IPS-18a (cell line): ENCODE results near the gene SPTB.

Source experiments
- H3K27ac ChIP-seq: one replicate; pipeline ENCODE4 v1.5.1; 2013; ENCODE audit warnings: low read length
- H3K27me3 ChIP-seq: one replicate; pipeline ENCODE4 v1.6.1; 2013; ENCODE audit warnings: mild to moderate bottlenecking, low read length; ENCODE audit not compliant: control insufficient read depth, insufficient read depth
- H3K36me3 ChIP-seq: one replicate; pipeline ENCODE4 v1.6.1; 2013; ENCODE audit warnings: low read depth, low read length; ENCODE audit not compliant: control insufficient read depth
- H3K4me1 ChIP-seq: one replicate; pipeline ENCODE4 v1.6.1; 2013; ENCODE audit warnings: low read depth, low read length; ENCODE audit not compliant: control insufficient read depth
- H3K4me3 ChIP-seq: one replicate; pipeline ENCODE4 v1.5.1; 2013; ENCODE audit warnings: low read length
- H3K9ac ChIP-seq: one replicate; pipeline ENCODE4 v1.6.1; 2013; ENCODE audit warnings: mild to moderate bottlenecking, low read length, moderate library complexity
- H3K9me3 ChIP-seq: one replicate; pipeline ENCODE4 v1.6.1; 2013; ENCODE audit warnings: low read depth, low read length; ENCODE audit not compliant: control insufficient read depth

The SPTB gene

DNA sequence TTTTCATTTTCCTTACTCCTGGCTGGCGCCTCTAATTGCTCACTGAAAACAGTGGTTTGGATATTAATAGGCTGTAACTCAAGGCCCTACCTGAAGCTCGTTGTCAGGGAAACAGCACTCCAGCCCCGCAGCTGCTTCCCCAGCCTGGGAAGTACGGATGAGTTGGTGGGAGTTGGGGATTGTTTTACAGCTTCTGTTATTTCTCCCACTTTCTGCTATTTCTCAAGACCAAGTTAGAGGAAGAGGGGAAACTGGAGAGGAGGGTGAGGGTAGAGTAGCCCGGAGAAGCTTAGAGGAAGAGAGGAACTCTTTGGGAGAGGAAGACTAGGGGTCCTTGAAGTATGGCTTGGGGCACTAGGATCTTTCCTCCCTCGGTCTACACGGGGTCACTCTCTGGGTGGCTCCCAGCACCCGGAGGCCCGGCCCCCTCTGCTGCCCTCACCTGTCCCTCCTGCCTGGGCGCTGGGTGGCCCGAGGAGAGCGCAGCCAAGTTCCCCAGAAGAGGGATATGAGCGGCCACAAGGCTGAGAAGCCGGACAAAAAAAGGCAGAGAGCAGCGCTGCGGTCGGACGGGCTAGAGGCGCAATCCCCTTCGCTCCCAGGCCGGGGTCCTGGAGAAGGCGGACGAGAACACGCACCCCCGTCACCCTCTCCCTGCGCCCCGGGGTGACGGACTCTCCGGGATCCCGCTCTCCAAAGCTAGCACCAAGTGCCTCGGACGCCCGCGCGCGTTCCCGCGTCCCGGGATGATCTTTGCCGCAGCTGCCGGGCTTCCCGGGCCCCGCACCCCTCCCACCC is 671 bp downstream of the SPTB start:
- H3K27ac ChIP-seq, result no peak overlapping the region
- no peaks in the 10 kb centered on the region for H3K36me3 ChIP-seq
- peaks cover 11% of the 10 kb centered on the region for H3K4me1 ChIP-seq
- peak overlapping the region; percentile 77 for H3K4me3 ChIP-seq
- no peaks in the 10 kb centered on the region for H3K9me3 ChIP-seq
- H3K9ac ChIP-seq, result no peak overlapping the region
- peaks cover 64% of the 10 kb centered on the region for H3K27me3 ChIP-seq

- H3K9ac ChIP-seq, result no peak overlapping the region
- H3K4me3 ChIP-seq, result no peak overlapping the region
- H3K27me3 ChIP-seq, result peaks cover 56% of the 10 kb centered on the region
- H3K27ac ChIP-seq, result no peak overlapping the region
- no peaks in the 10 kb centered on the region for H3K9me3 ChIP-seq
- no peaks in the 10 kb centered on the region for H3K36me3 ChIP-seq
- peaks cover 11% of the 10 kb centered on the region for H3K4me1 ChIP-seq
These were observed 1.9 kb downstream of the SPTB start for GRCh38 chr14:64877846-64878245.

DNA sequence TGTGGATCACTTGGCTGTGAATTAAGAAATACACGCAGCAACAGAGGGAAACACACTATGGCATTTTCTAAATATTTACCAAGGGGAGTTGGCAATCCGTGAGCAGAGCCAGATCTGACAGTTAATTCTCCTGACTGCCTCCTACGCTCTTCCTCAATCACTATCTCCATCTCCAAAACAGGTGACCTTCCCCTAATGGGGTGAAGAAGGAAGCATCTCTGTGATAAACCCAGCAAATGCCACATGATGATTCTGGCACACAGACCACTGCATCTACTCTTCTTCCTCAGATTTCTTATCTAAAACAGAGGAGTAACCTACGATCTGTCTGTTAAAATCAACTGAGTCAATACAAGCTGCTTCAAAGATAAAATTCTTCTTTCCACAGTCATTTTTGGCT is 4.4 kb downstream of the SPTB start:
- Histone ChIP-seq H3K27me3 (peaks cover 32% of the 10 kb centered on the region), H3K36me3 (no peaks in the 10 kb centered on the region), H3K9me3 (no peaks in the 10 kb centered on the region), H3K9ac (no peak overlapping the region), H3K4me3 (no peak overlapping the region), H3K27ac (no peak overlapping the region), H3K4me1 (peaks cover 7% of the 10 kb centered on the region)

DNA sequence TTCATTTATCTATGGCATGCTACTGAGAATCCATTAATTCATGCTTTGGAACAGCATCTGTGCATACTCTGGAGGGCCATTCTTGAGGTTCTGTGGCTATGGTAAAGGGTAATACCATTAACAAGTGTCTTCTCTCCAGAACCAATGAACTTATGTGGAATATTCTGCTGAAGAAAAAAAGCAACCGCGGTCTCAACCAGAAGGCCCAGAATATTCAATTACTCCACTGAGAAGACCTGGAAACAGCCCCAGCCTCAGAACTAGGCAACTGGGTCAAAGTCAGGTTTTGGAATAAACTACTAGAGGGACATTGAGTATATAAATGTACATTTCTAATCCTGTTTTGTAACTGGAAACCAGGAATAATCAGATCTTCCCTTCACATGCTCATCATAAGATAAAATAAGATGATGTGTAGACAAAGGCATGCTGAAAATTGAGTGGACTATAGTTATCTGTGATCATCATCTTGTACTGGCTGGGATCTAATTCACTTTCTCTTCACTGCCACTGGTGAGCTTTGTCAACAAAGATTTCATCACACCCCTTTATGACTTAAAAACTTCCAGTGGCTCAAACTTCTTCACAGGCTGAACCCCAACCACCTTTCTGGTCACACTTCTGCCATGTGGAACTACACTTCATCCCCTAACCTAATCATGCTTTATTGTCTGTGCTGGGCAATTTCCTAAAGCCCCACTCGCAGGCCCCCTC is 6.0 kb downstream of the SPTB start:
- peaks cover 6% of the 10 kb centered on the region for H3K4me1 ChIP-seq
- no peak overlapping the region for H3K9ac ChIP-seq
- peaks cover 20% of the 10 kb centered on the region for H3K27me3 ChIP-seq
- H3K27ac ChIP-seq, result no peak overlapping the region
- H3K4me3 ChIP-seq, result no peak overlapping the region
- H3K36me3 ChIP-seq, result no peaks in the 10 kb centered on the region
- H3K9me3 ChIP-seq, result no peaks in the 10 kb centered on the region

- no peaks in the 10 kb centered on the region for H3K9me3 ChIP-seq
- no peak overlapping the region for H3K4me3 ChIP-seq
- H3K9ac ChIP-seq, result no peak overlapping the region
- no peaks in the 10 kb centered on the region for H3K36me3 ChIP-seq
- H3K27me3 ChIP-seq, result no peaks in the 10 kb centered on the region
- no peaks in the 10 kb centered on the region for H3K4me1 ChIP-seq
- no peak overlapping the region for H3K27ac ChIP-seq
These were observed 8.4 kb downstream of the SPTB start for GRCh38 chr14:64871344-64871743.

- peaks cover 8% of the 10 kb centered on the region for H3K4me1 ChIP-seq
- no peaks in the 10 kb centered on the region for H3K9me3 ChIP-seq
- no peak overlapping the region for H3K27ac ChIP-seq
These were observed 9.5 kb downstream of the SPTB start for GRCh38 chr14:64870160-64870559.

GRCh38 chr14:64868841-64869240 is 10.9 kb downstream of the SPTB start:
- Histone ChIP-seq H3K36me3 (no peaks in the 10 kb centered on the region), H3K9me3 (no peaks in the 10 kb centered on the region), H3K9ac (no peak overlapping the region)

More at GRCh38 chr14:64870160-64870559, 9.5 kb downstream of the SPTB start:
- Histone ChIP-seq H3K36me3 (no peaks in the 10 kb centered on the region), H3K27me3 (no peaks in the 10 kb centered on the region), H3K4me3 (no peak overlapping the region), H3K9ac (no peak overlapping the region)

GRCh38 chr14:64868379-64868778 is 11.3 kb downstream of the SPTB start:
- Histone ChIP-seq H3K4me1 (peaks cover 8% of the 10 kb centered on the region), H3K36me3 (no peaks in the 10 kb centered on the region), H3K4me3 (no peak overlapping the region), H3K27ac (no peak overlapping the region), H3K27me3 (no peaks in the 10 kb centered on the region), H3K9me3 (no peaks in the 10 kb centered on the region), H3K9ac (no peak overlapping the region)

More at GRCh38 chr14:64868841-64869240, 10.9 kb downstream of the SPTB start:
- H3K27me3 ChIP-seq, result no peaks in the 10 kb centered on the region
- peaks cover 8% of the 10 kb centered on the region for H3K4me1 ChIP-seq
- H3K27ac ChIP-seq, result no peak overlapping the region
- H3K4me3 ChIP-seq, result no peak overlapping the region

DNA sequence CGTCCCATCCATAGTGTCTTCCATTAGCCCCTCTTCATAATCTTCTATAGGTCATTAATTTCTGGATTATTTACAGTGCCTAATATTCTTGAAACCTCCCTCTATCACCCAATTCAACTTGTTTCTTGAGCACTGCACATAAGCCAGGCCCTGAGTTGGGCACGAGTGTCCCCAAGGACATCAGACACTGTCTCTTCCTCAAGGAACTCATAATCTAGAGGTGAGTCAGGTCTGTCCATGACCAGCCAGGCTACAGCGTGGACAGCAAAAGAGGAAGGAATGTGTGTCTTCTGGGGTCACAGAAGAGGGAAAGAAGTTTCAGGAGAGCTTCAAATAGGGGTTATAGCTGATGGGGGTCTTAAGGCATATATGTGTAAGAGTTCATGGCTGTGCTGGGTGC is 12.5 kb downstream of the SPTB start:
- Histone ChIP-seq H3K4me1 (peaks cover 8% of the 10 kb centered on the region), H3K27me3 (no peaks in the 10 kb centered on the region), H3K9ac (no peak overlapping the region)

DNA sequence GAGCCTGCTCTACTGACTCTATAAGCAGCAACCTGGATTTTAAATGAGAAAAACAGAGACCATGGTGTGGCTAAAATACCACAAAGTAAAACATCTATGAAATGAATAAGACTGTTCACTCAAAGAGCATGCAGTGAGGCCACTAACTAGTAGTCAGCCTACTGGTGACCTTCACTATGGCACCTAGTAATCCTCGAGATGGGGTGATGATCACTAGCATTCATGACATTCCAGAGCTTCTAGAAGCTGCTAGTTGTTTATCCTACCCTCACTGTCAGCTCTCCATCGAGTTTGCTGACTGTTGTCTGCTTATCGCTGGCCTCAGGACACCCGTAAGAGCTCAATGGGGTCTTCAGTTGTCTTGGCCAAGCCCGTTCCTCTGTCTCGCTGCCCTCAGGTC is 13.7 kb downstream of the SPTB start:
- no peak overlapping the region for H3K9ac ChIP-seq
- H3K9me3 ChIP-seq, result no peaks in the 10 kb centered on the region
- no peak overlapping the region for H3K27ac ChIP-seq
- no peaks in the 10 kb centered on the region for H3K36me3 ChIP-seq
- no peaks in the 10 kb centered on the region for H3K27me3 ChIP-seq
- peaks cover 8% of the 10 kb centered on the region for H3K4me1 ChIP-seq
- no peak overlapping the region for H3K4me3 ChIP-seq

More for the DNA sequence above, 12.5 kb downstream of the SPTB start:
- Histone ChIP-seq H3K27ac (no peak overlapping the region), H3K9me3 (no peaks in the 10 kb centered on the region), H3K36me3 (no peaks in the 10 kb centered on the region), H3K4me3 (no peak overlapping the region)

- no peaks in the 10 kb centered on the region for H3K27me3 ChIP-seq
- H3K36me3 ChIP-seq, result no peaks in the 10 kb centered on the region
- no peak overlapping the region for H3K9ac ChIP-seq
- peaks cover 9% of the 10 kb centered on the region for H3K4me1 ChIP-seq
- no peak overlapping the region for H3K27ac ChIP-seq
- H3K9me3 ChIP-seq, result no peaks in the 10 kb centered on the region
- H3K4me3 ChIP-seq, result no peak overlapping the region
These were observed 14.6 kb downstream of the SPTB start for GRCh38 chr14:64865109-64865508.

- H3K9me3 ChIP-seq, result no peaks in the 10 kb centered on the region
- H3K4me1 ChIP-seq, result peaks cover 12% of the 10 kb centered on the region
- H3K27ac ChIP-seq, result no peak overlapping the region
These were observed 15.4 kb downstream of the SPTB start for GRCh38 chr14:64864258-64864657.

More at GRCh38 chr14:64864258-64864657, 15.4 kb downstream of the SPTB start:
- H3K9ac ChIP-seq, result no peak overlapping the region
- H3K36me3 ChIP-seq, result no peaks in the 10 kb centered on the region
- H3K4me3 ChIP-seq, result no peak overlapping the region
- H3K27me3 ChIP-seq, result no peaks in the 10 kb centered on the region
